GM21786 (cell line): Measurements from ENCODE around the gene AQP10.
"Not testable (repeated sequence)": the region's sequence is repeated elsewhere in the genome, so short reads cannot be mapped to it uniquely, and the experiment has no call there.

Experiments
- ATAC-seq: cut with Tn5 transposase; IDR thresholded peaks from one replicate; pipeline ENCODE4 v1.9.1; 2021; ENCODE audit not compliant: unreplicated experiment

AQP10 gene

GRCh38 chr1:154344977-154345837 lies 24.3 kb downstream of the AQP10 start:
- no peak for ATAC-seq

- ATAC-seq = no peak
Measured at GRCh38 chr1:154346276-154346917, 25.5 kb downstream of the AQP10 start.

- ATAC-seq = no peak
Measured at GRCh38 chr1:154347961-154348360, 27.1 kb downstream of the AQP10 start.

GRCh38 chr1:154348429-154349076 lies 27.7 kb downstream of the AQP10 start:
- no peak for ATAC-seq

- ATAC-seq = no peak
Measured at GRCh38 chr1:154349121-154349520, 28.2 kb downstream of the AQP10 start.

- ATAC-seq = no peak
Measured at GRCh38 chr1:154350383-154350782, 29.5 kb downstream of the AQP10 start.

GRCh38 chr1:154351363-154352068 lies 30.6 kb downstream of the AQP10 start:
- no peak for ATAC-seq

GRCh38 chr1:154352245-154352580 lies 31.3 kb downstream of the AQP10 start:
- ATAC-seq = no peak

GRCh38 chr1:154352581-154353459 lies 31.9 kb downstream of the AQP10 start:
- ATAC-seq = no peak

- ATAC-seq = no peak
Measured at GRCh38 chr1:154353460-154353904, 32.6 kb downstream of the AQP10 start.

GRCh38 chr1:154353966-154354365 lies 33.1 kb downstream of the AQP10 start:
- no peak for ATAC-seq

GRCh38 chr1:154358519-154358918 lies 37.6 kb downstream of the AQP10 start:
- ATAC-seq = no peak

- no peak for ATAC-seq
Measured at GRCh38 chr1:154360288-154360687, 39.4 kb downstream of the AQP10 start.

- not testable (repeated sequence) for ATAC-seq
Measured at GRCh38 chr1:154360881-154361280, 40.0 kb downstream of the AQP10 start.

- ATAC-seq = no peak
Measured at GRCh38 chr1:154361357-154361756, 40.5 kb downstream of the AQP10 start.

- ATAC-seq = no peak
Measured at GRCh38 chr1:154371436-154371835, 50.5 kb downstream of the AQP10 start.

GRCh38 chr1:154373777-154374357 lies 53.0 kb downstream of the AQP10 start:
- ATAC-seq = not testable (repeated sequence)
